ENCODE measurements around the gene DNMT3A. TPM values are rescaled to one million over a fixed set of nuclear protein-coding genes. Genes with fewer than 3 reads are reported as not detected.

Gene DNMT3A
- total RNA-seq, 1 experiment from 2014 or later = 3.6 TPM

GRCh38 chr2:25262288-25262687, 79.4 kb downstream of the DNMT3A start:
- DNase-seq (ENCODE audit: low read depth in 1 of 2, low spot score in 2 of 2) = no peak
- Histone ChIP-seq H3K27me3 (replicated peaks) (no peaks in the 10 kb centered on the region), H3K4me3 (no peak overlapping the region), H3K36me3 (no peaks in the 10 kb centered on the region), H3K4me1 (replicated peaks) (no peaks in the 10 kb centered on the region), H3K9me3 (replicated peaks) (no peaks in the 10 kb centered on the region), H3K27ac (no peak overlapping the region)

- DNase-seq (ENCODE audit: low read depth in 1 of 2, low spot score in 2 of 2) = no peak
- Histone ChIP-seq H3K36me3 (no peaks in the 10 kb centered on the region), H3K9me3 (replicated peaks) (no peaks in the 10 kb centered on the region), H3K27me3 (replicated peaks) (no peaks in the 10 kb centered on the region), H3K4me3 (no peak overlapping the region), H3K4me1 (replicated peaks) (no peaks in the 10 kb centered on the region), H3K27ac (no peak overlapping the region)
Measured at GRCh38 chr2:25259737-25260124, 82.0 kb downstream of the DNMT3A start.

DNA sequence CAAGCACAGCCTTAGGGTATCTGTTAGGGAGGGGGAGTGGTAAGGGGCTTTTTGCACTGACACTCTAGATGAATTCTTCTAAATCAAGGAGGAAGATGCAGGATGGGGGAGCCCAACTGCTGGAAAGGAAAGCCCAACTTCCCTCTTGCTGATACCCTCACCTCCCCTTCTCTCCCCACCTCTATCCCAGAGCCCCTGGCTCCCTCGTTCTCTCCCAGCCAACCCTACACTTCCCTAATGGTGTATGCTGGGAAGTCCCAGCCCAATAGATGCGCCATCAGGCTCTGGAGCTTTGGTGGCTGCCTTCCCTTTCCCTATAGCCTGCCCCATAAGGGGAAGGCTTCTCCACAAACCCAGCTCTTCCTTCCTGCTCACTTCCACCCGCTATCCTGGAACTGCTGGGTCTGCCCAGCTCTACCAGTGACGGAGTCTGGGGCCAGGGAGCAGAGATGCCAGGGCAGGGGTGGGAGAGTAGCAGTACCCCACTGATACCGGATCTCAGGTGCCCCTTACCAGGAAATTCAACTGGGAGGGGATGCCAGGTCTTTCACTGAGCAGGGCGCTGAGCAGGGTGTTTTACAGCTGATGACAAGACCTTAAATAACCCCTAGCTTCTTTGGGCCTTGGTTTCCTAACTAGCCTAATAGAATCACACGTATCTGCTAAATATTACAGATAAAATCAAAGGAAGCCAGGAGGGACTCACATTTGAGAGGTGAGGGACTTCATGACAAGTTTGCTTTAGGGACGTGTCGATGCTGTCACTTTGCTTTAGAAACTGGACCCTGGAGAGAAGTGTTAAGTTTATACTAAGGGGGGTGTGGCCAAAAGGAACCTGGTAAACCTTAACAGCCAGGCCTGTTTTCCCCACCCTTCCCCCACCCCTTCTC, 82.6 kb downstream of the DNMT3A start:
- no peak for DNase-seq (ENCODE audit: low read depth in 1 of 2, low spot score in 2 of 2)
- Histone ChIP-seq H3K4me3 (no peak overlapping the region), H3K27me3 (replicated peaks) (no peaks in the 10 kb centered on the region), H3K36me3 (no peaks in the 10 kb centered on the region), H3K27ac (no peak overlapping the region), H3K4me1 (replicated peaks) (no peaks in the 10 kb centered on the region), H3K9me3 (replicated peaks) (no peaks in the 10 kb centered on the region)

DNA sequence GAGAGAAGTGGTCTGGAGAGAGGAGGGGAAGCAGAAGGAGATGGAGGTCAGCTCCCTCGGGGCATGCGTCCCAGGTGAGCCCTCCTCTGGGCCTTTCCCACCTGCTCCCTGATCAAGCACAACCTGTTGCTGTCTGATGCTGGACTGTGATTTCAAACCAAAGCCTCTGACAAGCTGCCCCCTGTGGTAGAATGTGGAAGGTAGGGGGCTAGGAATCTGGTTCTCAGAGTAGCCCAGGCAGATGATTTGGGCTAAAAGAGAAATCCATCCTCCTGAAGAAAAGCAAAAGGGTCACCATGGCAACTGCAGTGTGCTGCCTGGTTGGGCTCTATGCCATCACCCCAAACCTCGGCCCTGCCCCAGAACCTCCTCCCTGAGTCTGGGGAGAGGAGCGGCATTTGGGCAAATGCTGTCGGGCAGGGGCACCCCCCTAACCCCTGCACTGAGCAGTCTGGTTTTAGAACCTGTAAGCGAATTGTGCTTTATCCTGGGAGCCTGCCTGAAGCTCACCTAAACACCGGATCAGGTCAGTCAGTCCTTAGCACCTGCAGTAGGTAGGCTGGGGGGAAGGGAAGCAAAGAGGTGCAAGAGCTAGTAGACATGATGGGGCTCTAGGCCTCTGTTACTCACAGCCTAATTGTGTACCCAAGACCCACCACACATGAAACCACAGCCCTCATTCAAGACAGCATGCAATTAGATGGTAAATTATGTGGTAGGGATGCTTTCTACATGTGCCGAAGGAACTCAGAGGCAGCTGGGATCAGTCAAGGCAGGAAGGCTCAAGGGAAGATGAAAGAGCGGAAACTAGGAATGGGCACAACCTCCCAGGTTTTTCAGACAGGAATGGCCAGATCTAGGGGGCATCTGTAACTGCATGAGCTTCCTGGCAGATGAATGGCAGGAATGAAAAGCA, 83.5 kb downstream of the DNMT3A start:
- Histone ChIP-seq H3K4me1 (replicated peaks) (no peaks in the 10 kb centered on the region), H3K4me3 (no peak overlapping the region), H3K36me3 (no peaks in the 10 kb centered on the region), H3K27ac (no peak overlapping the region), H3K9me3 (replicated peaks) (no peaks in the 10 kb centered on the region), H3K27me3 (replicated peaks) (no peaks in the 10 kb centered on the region)
- no peak for DNase-seq (ENCODE audit: low read depth in 1 of 2, low spot score in 2 of 2)

DNA sequence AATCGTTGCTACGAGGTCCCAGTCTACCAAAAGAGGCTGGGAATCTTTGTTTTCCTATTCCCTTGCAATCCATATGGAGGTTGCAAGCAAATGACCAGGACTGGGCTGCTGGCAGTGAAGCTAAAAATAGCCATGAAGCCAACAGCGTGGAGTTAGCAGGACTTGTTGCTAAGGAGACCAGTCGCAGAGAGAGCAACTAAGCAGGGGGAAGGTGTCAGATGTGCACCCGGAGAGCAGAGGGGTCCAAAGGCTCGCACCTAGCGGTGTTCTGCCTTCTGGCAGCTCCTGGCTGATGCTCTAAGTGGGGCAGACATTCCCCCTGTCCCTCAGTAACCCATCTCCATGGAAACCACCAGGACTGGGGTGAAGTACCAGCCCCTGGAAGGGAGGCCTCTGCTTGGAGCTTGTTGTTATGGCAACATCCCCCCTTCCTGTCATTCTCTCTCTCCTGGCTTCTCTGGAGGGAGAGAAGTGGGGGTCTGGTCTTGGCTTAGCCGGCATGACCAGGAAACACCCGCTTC, 84.6 kb downstream of the DNMT3A start:
- H3K36me3 ChIP-seq = no peaks in the 10 kb centered on the region
- H3K9me3 ChIP-seq (replicated peaks) = no peaks in the 10 kb centered on the region
- H3K4me1 ChIP-seq (replicated peaks) = no peaks in the 10 kb centered on the region; the same call in 1 of the 2 replicates
- no peak overlapping the region for H3K27ac ChIP-seq
- H3K27me3 ChIP-seq (replicated peaks) = no peaks in the 10 kb centered on the region
- no peak for DNase-seq (ENCODE audit: low read depth in 1 of 2, low spot score in 2 of 2)
- H3K4me3 ChIP-seq = no peak overlapping the region

DNA sequence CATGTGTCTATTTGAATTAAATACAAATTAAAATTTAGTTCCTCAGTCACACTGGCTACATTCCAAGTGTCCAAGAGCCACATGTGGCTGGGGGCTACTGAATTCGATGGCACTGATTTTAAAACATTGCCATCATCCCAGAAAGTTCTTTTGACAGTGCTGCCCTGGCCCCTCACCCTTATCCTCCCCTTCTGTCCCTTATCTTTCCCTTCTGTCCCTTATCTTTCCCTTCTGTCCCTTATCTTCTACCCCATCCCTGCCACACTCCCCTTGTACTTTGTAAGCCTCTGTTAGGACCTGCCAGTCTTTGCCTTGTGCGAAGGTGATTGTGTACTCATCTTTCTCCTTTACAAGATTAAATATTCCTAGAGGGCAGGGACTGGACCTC, 85.2 kb downstream of the DNMT3A start:
- no peak overlapping the region for H3K27ac ChIP-seq
- DNase-seq (ENCODE audit: low read depth in 1 of 2, low spot score in 2 of 2) = no peak
- no peaks in the 10 kb centered on the region for H3K36me3 ChIP-seq
- H3K9me3 ChIP-seq (replicated peaks) = no peaks in the 10 kb centered on the region
- peaks cover 5% of the 10 kb centered on the region for H3K4me1 ChIP-seq (replicated peaks)
- no peaks in the 10 kb centered on the region for H3K27me3 ChIP-seq (replicated peaks)
- no peak overlapping the region for H3K4me3 ChIP-seq

DNA sequence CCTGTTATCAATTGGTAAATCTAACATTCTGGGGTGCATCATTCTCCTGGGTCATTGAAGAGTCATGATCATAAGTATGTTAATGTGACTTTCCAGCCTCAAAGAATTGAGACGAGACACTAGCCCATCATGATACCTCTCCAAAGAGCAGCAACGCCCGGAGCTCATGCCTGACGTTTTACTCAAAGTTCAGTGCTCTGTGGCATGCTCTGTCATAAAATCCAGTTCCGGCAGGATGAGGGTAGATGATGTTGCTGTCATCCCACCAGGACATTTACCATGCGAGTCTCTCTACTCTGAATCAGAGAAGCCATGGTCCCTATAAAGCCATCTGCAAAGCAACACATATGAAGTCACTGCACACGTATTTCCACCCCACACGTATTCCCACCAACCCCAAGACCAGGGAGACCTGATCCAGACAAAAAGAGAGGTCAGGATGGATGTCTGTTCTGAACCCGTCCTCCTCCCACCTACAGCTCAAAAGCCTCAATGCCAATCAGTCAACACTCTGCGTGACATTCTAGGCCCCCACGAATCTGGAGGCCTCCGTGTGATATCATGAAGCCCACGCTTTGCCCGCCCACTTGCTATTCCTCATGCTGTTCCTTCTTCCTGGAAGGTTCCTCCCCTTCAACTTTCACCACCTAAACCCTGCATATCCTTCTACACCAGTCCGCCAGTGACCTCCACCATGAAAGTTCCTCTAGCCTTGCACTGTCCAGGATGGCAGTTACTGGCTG, 85.8 kb downstream of the DNMT3A start:
- Histone ChIP-seq H3K4me1 (replicated peaks) (peaks cover 7% of the 10 kb centered on the region), H3K36me3 (no peaks in the 10 kb centered on the region), H3K9me3 (replicated peaks) (no peaks in the 10 kb centered on the region), H3K4me3 (no peak overlapping the region), H3K27me3 (replicated peaks) (no peaks in the 10 kb centered on the region), H3K27ac (no peak overlapping the region)
- no peak for DNase-seq (ENCODE audit: low read depth in 1 of 2, low spot score in 2 of 2)

GRCh38 chr2:25254961-25255360, 86.8 kb downstream of the DNMT3A start:
- DNase-seq (ENCODE audit: low read depth in 1 of 2, low spot score in 2 of 2) = no peak
- Histone ChIP-seq H3K4me1 (replicated peaks) (peaks cover 7% of the 10 kb centered on the region), H3K27me3 (replicated peaks) (no peaks in the 10 kb centered on the region), H3K36me3 (no peaks in the 10 kb centered on the region), H3K4me3 (no peak overlapping the region), H3K27ac (no peak overlapping the region), H3K9me3 (replicated peaks) (no peaks in the 10 kb centered on the region)

DNA sequence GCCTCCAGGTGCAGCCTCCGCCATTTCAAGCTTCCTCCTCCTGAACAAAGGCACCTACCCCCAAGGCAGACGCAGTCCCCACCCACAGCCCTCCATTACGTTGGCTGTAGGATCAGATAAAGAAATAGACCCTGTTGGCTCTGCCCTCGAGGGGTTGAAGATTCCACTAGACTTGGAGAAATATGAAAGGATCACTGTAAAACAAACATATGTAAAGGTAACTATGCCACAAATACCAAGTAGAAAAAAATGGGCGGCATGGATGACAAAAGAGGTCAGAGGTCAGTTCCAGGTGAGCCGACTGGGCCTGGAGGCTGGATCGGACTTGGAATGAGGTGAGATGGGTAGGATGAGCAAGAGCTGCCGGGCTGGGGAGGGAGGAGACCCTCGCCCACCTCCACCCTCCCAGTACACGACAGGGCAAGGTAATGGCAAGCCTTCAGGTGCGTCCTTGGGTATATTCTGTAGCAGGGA, 88.5 kb downstream of the DNMT3A start:
- no peaks in the 10 kb centered on the region for H3K27me3 ChIP-seq (replicated peaks)
- H3K27ac ChIP-seq = no peak overlapping the region
- H3K9me3 ChIP-seq (replicated peaks) = no peaks in the 10 kb centered on the region
- peaks cover 7% of the 10 kb centered on the region for H3K4me1 ChIP-seq (replicated peaks)
- H3K4me3 ChIP-seq = no peak overlapping the region
- no peak for DNase-seq (ENCODE audit: low read depth in 1 of 2, low spot score in 2 of 2)
- H3K36me3 ChIP-seq = no peaks in the 10 kb centered on the region

DNA sequence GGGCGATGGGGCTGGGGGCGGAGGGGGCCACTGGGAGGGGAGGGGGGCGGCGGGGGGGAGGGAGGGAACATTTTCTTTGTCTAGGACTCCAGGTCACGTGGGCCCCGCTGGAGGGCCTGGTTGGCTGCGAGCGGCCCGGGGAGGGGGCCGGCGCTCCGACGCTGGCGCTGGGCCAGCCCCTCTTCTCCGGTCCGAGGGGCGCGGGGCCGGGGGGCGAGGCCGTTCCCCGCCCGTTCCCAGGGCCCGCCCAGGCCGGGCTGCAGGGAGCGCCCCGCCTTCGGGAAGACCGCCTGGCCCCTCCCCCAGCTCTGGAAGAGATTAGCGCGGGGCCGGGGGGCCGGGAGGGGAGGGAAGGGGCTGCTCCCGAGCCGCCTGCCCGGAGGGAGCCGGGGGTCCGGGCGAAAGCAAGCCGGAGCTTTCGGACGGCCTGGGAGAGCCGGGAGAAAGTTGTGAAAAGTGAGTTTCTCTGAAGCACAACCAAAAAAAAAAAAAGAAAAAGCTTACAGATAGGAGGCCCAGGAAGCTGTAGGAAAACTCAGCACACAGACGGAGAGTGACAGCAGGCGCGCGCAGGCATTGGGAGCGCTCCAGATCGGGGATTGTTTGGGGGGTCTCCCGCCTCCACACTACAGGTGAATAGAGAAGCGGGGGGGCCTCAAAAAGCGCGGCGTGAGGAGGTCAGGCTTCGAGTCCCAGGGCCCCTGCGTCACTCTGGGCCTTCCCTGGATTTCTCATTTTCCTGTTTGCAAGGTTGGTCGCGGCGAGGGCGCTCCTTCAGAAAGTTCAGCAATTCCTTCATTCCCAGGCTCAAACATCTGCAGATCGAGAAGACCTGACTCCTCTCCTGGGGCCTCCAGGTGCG, 89.2 kb downstream of the DNMT3A start:
- Histone ChIP-seq H3K36me3 (no peaks in the 10 kb centered on the region), H3K27ac (peak overlapping the region; percentile 39; the same call in 1 of the 2 replicates), H3K4me1 (replicated peaks) (peaks cover 7% of the 10 kb centered on the region), H3K9me3 (replicated peaks) (no peaks in the 10 kb centered on the region), H3K27me3 (replicated peaks) (no peaks in the 10 kb centered on the region), H3K4me3 (peak overlapping the region; percentile 53)
- peak; percentile 45 to 67 for DNase-seq (ENCODE audit: low read depth in 1 of 2, low spot score in 2 of 2)

DNA sequence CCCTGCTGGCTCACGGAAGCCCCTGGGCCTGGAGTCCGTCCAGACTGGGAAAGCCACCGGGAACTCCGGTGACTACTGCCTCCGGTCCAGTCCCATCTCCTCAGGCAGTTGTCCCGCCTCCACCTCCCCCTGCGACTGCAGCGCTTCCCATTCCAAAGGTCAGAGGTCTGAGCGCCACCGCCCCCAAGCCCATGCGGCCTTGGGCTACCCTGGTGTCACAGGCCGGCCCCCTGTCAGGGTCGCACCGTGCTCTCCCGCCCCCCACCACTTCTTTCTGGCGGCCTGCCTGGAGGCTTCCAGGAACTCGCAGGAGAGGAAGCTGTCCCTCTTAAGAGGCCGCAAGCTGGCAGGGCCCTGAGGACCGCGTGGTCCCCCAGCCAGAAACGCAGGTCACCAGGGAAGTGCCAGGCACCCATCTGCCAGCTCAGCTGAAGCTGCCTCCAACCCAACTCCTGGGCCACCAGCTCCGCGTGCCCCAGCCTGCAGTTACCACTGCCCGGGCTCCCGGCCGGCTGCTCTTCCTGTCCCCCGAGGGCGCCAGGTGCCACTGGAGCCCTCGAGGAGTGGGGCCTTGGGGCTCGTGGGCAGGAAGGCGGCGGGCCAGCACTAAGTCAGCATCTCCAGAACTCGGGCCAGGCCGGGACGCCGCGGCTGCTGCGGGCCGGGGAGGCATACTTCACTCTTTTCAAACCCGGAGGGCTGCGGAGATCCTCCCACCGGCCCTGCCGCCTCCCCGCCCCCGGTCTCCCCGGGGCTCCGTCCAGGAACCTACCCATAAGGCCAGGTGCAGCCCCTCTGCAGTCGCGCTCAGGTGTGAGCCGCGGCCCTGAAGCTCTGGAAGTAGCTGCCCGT, 90.1 kb downstream of the DNMT3A start:
- H3K36me3 ChIP-seq = no peaks in the 10 kb centered on the region
- H3K4me3 ChIP-seq = peak overlapping the region; percentile 53
- H3K27ac ChIP-seq = no peak overlapping the region
- no peaks in the 10 kb centered on the region for H3K27me3 ChIP-seq (replicated peaks)
- DNase-seq (ENCODE audit: low read depth in 1 of 2, low spot score in 2 of 2) = peak in 1 of 2 experiments; percentile 38
- peaks cover 7% of the 10 kb centered on the region for H3K4me1 ChIP-seq (replicated peaks)
- H3K9me3 ChIP-seq (replicated peaks) = no peaks in the 10 kb centered on the region

GRCh38 chr2:25251071-25251421, 90.7 kb downstream of the DNMT3A start:
- no peaks in the 10 kb centered on the region for H3K36me3 ChIP-seq
- H3K4me1 ChIP-seq (replicated peaks) = peaks cover 7% of the 10 kb centered on the region
- H3K4me3 ChIP-seq = no peak overlapping the region
- no peak for DNase-seq (ENCODE audit: low read depth in 1 of 2, low spot score in 2 of 2)
- no peak overlapping the region for H3K27ac ChIP-seq
- H3K9me3 ChIP-seq (replicated peaks) = no peaks in the 10 kb centered on the region
- H3K27me3 ChIP-seq (replicated peaks) = no peaks in the 10 kb centered on the region

Measured in SJSA1 (cell line).